Measurements from ENCODE around the gene SLC7A14.

SLC7A14 gene

DNA sequence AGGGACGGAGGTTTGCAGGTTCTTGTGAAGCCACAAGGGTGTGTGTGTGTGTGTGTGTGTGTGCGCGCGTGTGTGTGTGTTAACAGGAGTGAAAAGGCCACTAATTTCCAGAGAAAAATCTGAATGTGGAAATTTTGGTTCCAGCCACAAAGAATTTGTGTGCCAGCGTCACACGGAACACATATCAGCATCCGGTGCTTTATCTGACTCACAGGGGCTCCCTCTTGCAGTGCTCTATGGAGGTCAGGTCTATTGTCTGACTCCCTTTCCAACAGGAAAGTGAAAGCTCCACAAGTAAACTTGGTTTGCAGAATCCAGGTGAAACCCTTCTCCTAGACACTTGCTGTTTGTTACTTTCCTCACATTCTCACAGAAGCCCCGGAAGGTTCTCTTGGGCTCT, 161.0 kb downstream of the SLC7A14 start:
- DNase-seq, result no peak

- DNase-seq, result no peak
Observed at GRCh38 chr3:170423001-170423615, 162.8 kb downstream of the SLC7A14 start.

DNA sequence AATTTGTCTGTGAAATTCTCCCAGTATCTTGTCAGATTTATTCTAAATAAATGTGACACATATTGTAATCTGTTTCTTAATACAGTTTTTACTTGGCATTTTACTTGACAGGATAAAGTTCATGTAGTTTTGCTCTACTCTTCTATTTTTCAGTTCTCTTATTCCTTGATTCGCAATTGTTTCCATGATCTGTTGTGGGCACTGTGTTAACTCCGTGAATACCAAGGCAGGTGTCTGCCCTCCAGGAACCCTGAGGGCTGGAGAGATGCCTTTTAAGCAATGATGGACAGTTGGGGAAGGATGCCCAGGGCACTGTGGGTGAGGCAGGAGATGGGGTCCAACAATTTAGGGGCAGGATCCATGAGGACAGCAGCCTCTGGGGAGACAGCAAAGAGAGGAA, 164.1 kb downstream of the SLC7A14 start:
- DNase-seq, result no peak

GRCh38 chr3:170421111-170421641, 164.7 kb downstream of the SLC7A14 start:
- peak; percentile 20 for DNase-seq

DNA sequence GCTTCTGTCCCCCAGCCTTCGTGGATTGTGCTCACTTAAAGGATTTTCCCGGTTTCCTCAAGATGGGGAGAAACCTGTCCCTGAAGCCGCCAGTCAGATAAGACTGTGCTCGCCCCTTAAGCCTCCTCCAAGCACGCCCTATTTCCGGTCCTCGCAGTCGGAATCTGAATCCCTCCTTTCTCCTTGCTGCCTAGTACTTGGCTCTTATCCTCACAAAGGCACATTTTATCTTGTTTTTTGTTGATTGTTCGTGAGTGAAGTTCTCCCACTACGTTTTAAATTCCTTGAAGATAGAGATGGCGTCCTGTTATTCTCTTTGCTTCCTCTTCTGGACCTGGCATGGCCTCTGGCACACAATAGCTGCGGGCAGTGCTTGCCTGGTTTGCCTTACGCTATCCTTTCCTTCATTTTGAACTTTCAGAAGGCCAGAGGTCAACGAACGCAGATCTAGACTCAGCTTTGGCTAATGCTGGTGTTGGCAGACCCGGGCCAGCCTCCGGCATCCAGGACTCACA, 165.5 kb downstream of the SLC7A14 start:
- DNase-seq, result no peak

DNA sequence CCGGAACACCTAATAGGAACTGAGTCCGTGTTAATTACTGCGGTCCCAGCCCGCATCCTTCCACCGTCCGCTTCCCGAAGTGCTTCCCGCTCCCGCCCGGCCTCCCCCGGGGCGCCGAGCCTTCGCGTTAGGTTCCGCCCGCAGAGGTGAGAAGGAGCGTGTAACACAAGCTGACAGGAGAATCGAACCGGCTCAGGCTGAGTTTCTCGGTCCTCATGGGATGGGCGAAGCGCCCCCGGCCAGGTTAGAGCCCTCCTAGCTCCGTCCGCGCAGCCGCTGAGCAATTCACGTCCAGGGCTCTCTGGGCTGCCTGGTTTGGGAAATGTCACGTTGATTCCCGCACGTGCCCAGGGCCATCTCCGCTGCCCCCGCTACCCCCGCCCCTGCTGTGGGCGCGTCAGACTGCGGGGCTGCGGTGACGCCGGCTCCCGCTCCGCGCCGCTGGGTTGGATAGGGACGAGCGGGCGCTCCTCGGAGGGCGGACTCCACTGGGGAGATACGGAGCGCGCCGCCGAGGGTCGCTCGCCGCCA, 166.3 kb downstream of the SLC7A14 start:
- DNase-seq, result peak; percentile 44

GRCh38 chr3:170418422-170419398, 167.2 kb downstream of the SLC7A14 start, which contains the start of gene CLDN11:
TSS of gene CLDN11 (plus strand) at chr3:170418868. CDS start at chr3:170419067, 199 bp downstream.
- peak; percentile 54 for DNase-seq

GRCh38 chr3:170417090-170417489, 168.8 kb downstream of the SLC7A14 start:
- no peak for DNase-seq

GRCh38 chr3:170414202-170414663, 171.6 kb downstream of the SLC7A14 start:
- peak; percentile 68 for DNase-seq

- DNase-seq, result no peak
Observed at GRCh38 chr3:170413291-170413690, 172.6 kb downstream of the SLC7A14 start.

GRCh38 chr3:170410428-170411029, 175.3 kb downstream of the SLC7A14 start:
- no peak for DNase-seq
